Measurements from ENCODE around the gene LRRC3.

The LRRC3 gene

GRCh38 chr21:44466351-44466954, 11.1 kb downstream of the LRRC3 start:
- TF ChIP-seq CTCF (IDR thresholded peaks at IDR 0.05; ENCODE audit: insufficient read depth, low read depth, low read length, missing control alignments) = no peak
- H3K4me3 ChIP-seq (ENCODE audit: low read length) = no peak overlapping the region
- no peak for DNase-seq (ENCODE audit: low read depth)

- no peak overlapping the region for H3K4me3 ChIP-seq (ENCODE audit: low read length)
- no peak for TF ChIP-seq CTCF (IDR thresholded peaks at IDR 0.05; ENCODE audit: insufficient read depth, low read depth, low read length, missing control alignments)
- no peak for DNase-seq (ENCODE audit: low read depth)
Measured at GRCh38 chr21:44466996-44467858, 11.9 kb downstream of the LRRC3 start.

GRCh38 chr21:44467859-44468195, 12.5 kb downstream of the LRRC3 start:
- no peak overlapping the region for H3K4me3 ChIP-seq (ENCODE audit: low read length)
- DNase-seq (ENCODE audit: low read depth) = no peak

GRCh38 chr21:44471341-44471740, 16.0 kb downstream of the LRRC3 start:
- TF ChIP-seq CTCF (IDR thresholded peaks at IDR 0.05; ENCODE audit: insufficient read depth, low read depth, low read length, missing control alignments) = no peak
- H3K4me3 ChIP-seq (ENCODE audit: low read length) = no peak overlapping the region
- DNase-seq (ENCODE audit: low read depth) = no peak

More at GRCh38 chr21:44467859-44468195, 12.5 kb downstream of the LRRC3 start:
- no peak for TF ChIP-seq CTCF (IDR thresholded peaks at IDR 0.05; ENCODE audit: insufficient read depth, low read depth, low read length, missing control alignments)

GRCh38 chr21:44471996-44472395, 16.7 kb downstream of the LRRC3 start:
- no peak for TF ChIP-seq CTCF (IDR thresholded peaks at IDR 0.05; ENCODE audit: insufficient read depth, low read depth, low read length, missing control alignments)
- H3K4me3 ChIP-seq (ENCODE audit: low read length) = no peak overlapping the region
- no peak for DNase-seq (ENCODE audit: low read depth)

- TF ChIP-seq CTCF (IDR thresholded peaks at IDR 0.05; ENCODE audit: insufficient read depth, low read depth, low read length, missing control alignments) = no peak
- H3K4me3 ChIP-seq (ENCODE audit: low read length) = no peak overlapping the region
- no peak for DNase-seq (ENCODE audit: low read depth)
Measured at GRCh38 chr21:44473915-44474555, 18.7 kb downstream of the LRRC3 start.

Data from epithelial cell of esophagus (primary cell).